ENCODE results near the gene COA6.

DNA sequence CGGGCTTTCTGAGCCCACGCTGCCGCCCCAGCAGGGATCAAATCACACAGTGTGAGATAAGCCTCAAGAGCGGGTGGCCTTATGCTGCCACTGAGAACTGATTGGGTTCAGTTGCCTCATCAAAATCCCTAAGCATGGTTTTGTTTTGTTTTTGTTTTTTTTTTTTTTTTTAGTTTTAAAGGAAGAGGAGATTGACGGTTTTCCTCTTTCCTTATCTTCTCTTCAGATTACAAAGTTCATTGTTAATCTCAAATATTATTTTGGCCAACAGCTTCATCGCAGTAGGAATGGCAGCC, 651 bp downstream of the COA6 start:
- no peak for TF ChIP-seq EZH2 (IDR thresholded peaks at IDR 0.05; ENCODE audit: low read length)
- TF ChIP-seq, protein P1, sequence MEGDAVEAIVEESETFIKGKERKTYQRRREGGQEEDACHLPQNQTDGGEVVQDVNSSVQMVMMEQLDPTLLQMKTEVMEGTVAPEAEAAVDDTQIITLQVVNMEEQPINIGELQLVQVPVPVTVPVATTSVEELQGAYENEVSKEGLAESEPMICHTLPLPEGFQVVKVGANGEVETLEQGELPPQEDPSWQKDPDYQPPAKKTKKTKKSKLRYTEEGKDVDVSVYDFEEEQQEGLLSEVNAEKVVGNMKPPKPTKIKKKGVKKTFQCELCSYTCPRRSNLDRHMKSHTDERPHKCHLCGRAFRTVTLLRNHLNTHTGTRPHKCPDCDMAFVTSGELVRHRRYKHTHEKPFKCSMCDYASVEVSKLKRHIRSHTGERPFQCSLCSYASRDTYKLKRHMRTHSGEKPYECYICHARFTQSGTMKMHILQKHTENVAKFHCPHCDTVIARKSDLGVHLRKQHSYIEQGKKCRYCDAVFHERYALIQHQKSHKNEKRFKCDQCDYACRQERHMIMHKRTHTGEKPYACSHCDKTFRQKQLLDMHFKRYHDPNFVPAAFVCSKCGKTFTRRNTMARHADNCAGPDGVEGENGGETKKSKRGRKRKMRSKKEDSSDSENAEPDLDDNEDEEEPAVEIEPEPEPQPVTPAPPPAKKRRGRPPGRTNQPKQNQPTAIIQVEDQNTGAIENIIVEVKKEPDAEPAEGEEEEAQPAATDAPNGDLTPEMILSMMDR (optimal IDR thresholded peaks at IDR 0.05 in 1 of 3, IDR thresholded peaks at IDR 0.05 in 1 of 3, conservative IDR thresholded peaks at IDR 0.05 in 1 of 3; ENCODE audit: extremely low read depth in 1 of 3, insufficient read depth in 2 of 3, low read length in 3 of 3), result no peak

All from keratinocyte (primary cell).